ENCODE measurements around the gene SMYD5. TPM values are rescaled to one million over a fixed set of nuclear protein-coding genes. Genes with fewer than 3 reads are reported as not detected.

SMYD5 gene
- total RNA-seq, 1 experiment from 2014 or later: 49.4 TPM

- TF ChIP-seq CTCF (conservative IDR thresholded peaks at IDR 0.05; ENCODE audit: low read depth, low read length) (no peak), EZH2phosphoT487 (IDR thresholded peaks at IDR 0.05; ENCODE audit: borderline replicate concordance, low read length) (no peak), EZH2 (IDR thresholded peaks at IDR 0.05; ENCODE audit: low read length, unreplicated experiment) (no peak)
- no peak overlapping the region for H2AFZ ChIP-seq (ENCODE audit: low read length)
- H3K36me3 ChIP-seq (ENCODE audit: low read depth, low read length): peaks cover 30% of the 10 kb centered on the region
- H3K79me2 ChIP-seq (ENCODE audit: low read length): peaks cover 82% of the 10 kb centered on the region
- H3K4me3 ChIP-seq (ENCODE audit: low read length): no peak overlapping the region
- no peaks in the 10 kb centered on the region for H3F3A ChIP-seq (ENCODE audit: low read length, unreplicated experiment)
- H3K9me2 ChIP-seq (replicated peaks; ENCODE audit: low read length): no peaks in the 10 kb centered on the region
- CTCF ChIA-PET: no interaction called here
- H3K9me3 ChIP-seq (ENCODE audit: low read length): no peaks in the 10 kb centered on the region
- no peak overlapping the region for H3K27ac ChIP-seq (ENCODE audit: low read length)
- no peak overlapping the region for H3K4me2 ChIP-seq (ENCODE audit: low read length)
- H3K4me1 ChIP-seq (ENCODE audit: insufficient read depth, low read length): peaks cover 15% of the 10 kb centered on the region
- POLR2A ChIA-PET (ENCODE audit: unreplicated experiment): no interaction called here
- peaks cover 67% of the 10 kb centered on the region for H4K20me1 ChIP-seq (ENCODE audit: low read length)
- DNase-seq (no peak), ATAC-seq (no peak)
- H3K27me3 ChIP-seq (ENCODE audit: low read length): no peaks in the 10 kb centered on the region
- no peak overlapping the region for H3K9ac ChIP-seq (ENCODE audit: low read length)
- intact Hi-C loops (cut with micrococcal nuclease): no loop called here
- no TSS peak for BruUV-seq (replicated peaks)
Measured at GRCh38 chr2:73238976-73239375, 24.9 kb downstream of the SMYD5 start.

- CTCF ChIA-PET: no interaction called here
- H3K27me3 ChIP-seq (ENCODE audit: low read length): no peaks in the 10 kb centered on the region
- peaks cover 21% of the 10 kb centered on the region for H3K4me1 ChIP-seq (ENCODE audit: insufficient read depth, low read length)
- POLR2A ChIA-PET (ENCODE audit: unreplicated experiment): no interaction called here
- peaks cover 35% of the 10 kb centered on the region for H3K36me3 ChIP-seq (ENCODE audit: low read depth, low read length)
- no peaks in the 10 kb centered on the region for H3K9me2 ChIP-seq (replicated peaks; ENCODE audit: low read length)
- H3K4me3 ChIP-seq (ENCODE audit: low read length): no peak overlapping the region
- ATAC-seq (peak; percentile 14; the same call in 1 of the 2 replicates), DNase-seq (peak; percentile 38)
- no peak overlapping the region for H2AFZ ChIP-seq (ENCODE audit: low read length)
- no peak overlapping the region for H3K4me2 ChIP-seq (ENCODE audit: low read length)
- peaks cover 77% of the 10 kb centered on the region for H3K79me2 ChIP-seq (ENCODE audit: low read length)
- peaks cover 71% of the 10 kb centered on the region for H4K20me1 ChIP-seq (ENCODE audit: low read length)
- H3K27ac ChIP-seq (ENCODE audit: low read length): no peak overlapping the region
- intact Hi-C loops (cut with micrococcal nuclease): no loop called here
- no peaks in the 10 kb centered on the region for H3F3A ChIP-seq (ENCODE audit: low read length, unreplicated experiment)
- no peaks in the 10 kb centered on the region for H3K9me3 ChIP-seq (ENCODE audit: low read length)
- no peak for TF ChIP-seq EZH2phosphoT487 (IDR thresholded peaks at IDR 0.05; ENCODE audit: borderline replicate concordance, low read length)
- TF ChIP-seq CTCF (conservative IDR thresholded peaks at IDR 0.05; ENCODE audit: low read depth, low read length): no peak
- no peak for TF ChIP-seq EZH2 (IDR thresholded peaks at IDR 0.05; ENCODE audit: low read length, unreplicated experiment)
- no peak overlapping the region for H3K9ac ChIP-seq (ENCODE audit: low read length)
- no TSS peak for BruUV-seq (replicated peaks)
Measured at GRCh38 chr2:73239776-73240175, 25.7 kb downstream of the SMYD5 start.

GRCh38 chr2:73243884-73244570 lies 30.0 kb downstream of the SMYD5 start:
- CTCF ChIA-PET: interaction anchor here (0.5 to 0.6 kb wide), 2 partner anchors 64 to 381 kb away, joined by 3 to 4 read pairs; no protein-coding TSS in a partner anchor
- H3F3A ChIP-seq (ENCODE audit: low read length, unreplicated experiment): no peaks in the 10 kb centered on the region
- TF ChIP-seq EZH2phosphoT487 (IDR thresholded peaks at IDR 0.05; ENCODE audit: borderline replicate concordance, low read length) (no peak), EZH2 (IDR thresholded peaks at IDR 0.05; ENCODE audit: low read length, unreplicated experiment) (no peak), CTCF (conservative IDR thresholded peaks at IDR 0.05; ENCODE audit: low read depth, low read length) (no peak)
- DNase-seq (peak; percentile 96), ATAC-seq (peak; percentile 98)
- H3K36me3 ChIP-seq (ENCODE audit: low read depth, low read length): peaks cover 69% of the 10 kb centered on the region
- POLR2A ChIA-PET (ENCODE audit: unreplicated experiment): no interaction called here
- no peaks in the 10 kb centered on the region for H3K9me3 ChIP-seq (ENCODE audit: low read length)
- no peaks in the 10 kb centered on the region for H3K27me3 ChIP-seq (ENCODE audit: low read length)
- H3K4me2 ChIP-seq (ENCODE audit: low read length): 0 out of 2 replicates have a peak overlapping the region, but pooled peaks have one; percentile 26
- peaks cover 52% of the 10 kb centered on the region for H3K79me2 ChIP-seq (ENCODE audit: low read length)
- H3K4me1 ChIP-seq (ENCODE audit: insufficient read depth, low read length): peaks cover 11% of the 10 kb centered on the region
- no peak overlapping the region for H3K9ac ChIP-seq (ENCODE audit: low read length)
- H2AFZ ChIP-seq (ENCODE audit: low read length): no peak overlapping the region
- no peaks in the 10 kb centered on the region for H3K9me2 ChIP-seq (replicated peaks; ENCODE audit: low read length)
- H3K27ac ChIP-seq (ENCODE audit: low read length): no peak overlapping the region
- intact Hi-C loops (cut with micrococcal nuclease): no loop called here
- no TSS peak for BruUV-seq (replicated peaks)
- H4K20me1 ChIP-seq (ENCODE audit: low read length): peaks cover 52% of the 10 kb centered on the region
- no peak overlapping the region for H3K4me3 ChIP-seq (ENCODE audit: low read length)
